IMR-90 (cell line): ENCODE results near the gene ALG1.

Experiments used
- MAZ ChIP-seq: IDR thresholded peaks from 2 replicates; pipeline ENCODE4 v1.6.1; 2012; ENCODE audit warnings: low read depth, mild to moderate bottlenecking, low read length, improper control_type of control experiment, moderate library complexity, borderline replicate concordance
- RFX5 ChIP-seq: IDR thresholded peaks from 2 replicates; pipeline ENCODE4 v1.8.0; 2012; ENCODE audit warnings: low read depth, mild to moderate bottlenecking, low read length, moderate library complexity
- SMC3 ChIP-seq: fragments of 150-350 bp; IDR thresholded peaks from 2 replicates; pipeline ENCODE4 v1.6.1; 2016; ENCODE audit warnings: low read depth, mild to moderate bottlenecking, antibody characterized with exemption, low read length, moderate library complexity
- TF ChIP-seq, protein P1 (sequence below): conservative IDR thresholded peaks from 2 replicates; pipeline ENCODE4 v1.5.1; 2012; ENCODE audit warnings: mild to moderate bottlenecking, low read depth, low read length, improper control_type of control experiment

DNA sequence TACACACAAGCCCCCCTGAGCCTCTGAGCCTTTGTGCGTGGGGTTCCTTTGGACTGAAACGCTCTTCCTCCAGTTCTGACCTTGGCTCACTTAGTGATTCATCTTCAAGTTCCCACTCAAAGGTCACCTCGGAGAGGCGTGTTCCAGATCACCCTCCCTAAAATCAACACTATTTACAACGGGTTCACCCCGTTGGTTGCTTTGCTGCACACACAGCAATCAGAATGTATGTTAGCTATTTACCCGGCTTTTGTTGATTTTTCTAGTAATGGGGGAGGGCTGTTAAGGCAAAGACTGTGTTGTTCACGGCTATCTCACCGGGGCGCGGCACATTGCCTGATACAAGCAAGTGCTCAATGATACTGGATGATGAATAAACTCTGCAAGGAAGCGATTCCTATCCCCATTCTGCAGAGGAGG is 38.9 kb upstream of the ALG1 start:
- TF ChIP-seq, protein P1, sequence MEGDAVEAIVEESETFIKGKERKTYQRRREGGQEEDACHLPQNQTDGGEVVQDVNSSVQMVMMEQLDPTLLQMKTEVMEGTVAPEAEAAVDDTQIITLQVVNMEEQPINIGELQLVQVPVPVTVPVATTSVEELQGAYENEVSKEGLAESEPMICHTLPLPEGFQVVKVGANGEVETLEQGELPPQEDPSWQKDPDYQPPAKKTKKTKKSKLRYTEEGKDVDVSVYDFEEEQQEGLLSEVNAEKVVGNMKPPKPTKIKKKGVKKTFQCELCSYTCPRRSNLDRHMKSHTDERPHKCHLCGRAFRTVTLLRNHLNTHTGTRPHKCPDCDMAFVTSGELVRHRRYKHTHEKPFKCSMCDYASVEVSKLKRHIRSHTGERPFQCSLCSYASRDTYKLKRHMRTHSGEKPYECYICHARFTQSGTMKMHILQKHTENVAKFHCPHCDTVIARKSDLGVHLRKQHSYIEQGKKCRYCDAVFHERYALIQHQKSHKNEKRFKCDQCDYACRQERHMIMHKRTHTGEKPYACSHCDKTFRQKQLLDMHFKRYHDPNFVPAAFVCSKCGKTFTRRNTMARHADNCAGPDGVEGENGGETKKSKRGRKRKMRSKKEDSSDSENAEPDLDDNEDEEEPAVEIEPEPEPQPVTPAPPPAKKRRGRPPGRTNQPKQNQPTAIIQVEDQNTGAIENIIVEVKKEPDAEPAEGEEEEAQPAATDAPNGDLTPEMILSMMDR = no peak
- TF ChIP-seq MAZ (no peak), SMC3 (no peak), RFX5 (no peak)
